Measurements from ENCODE around the gene FMO3.

The FMO3 gene

GRCh38 chr1:171090604-171091003, at the start of gene FMO3:
TSS of gene FMO3 (plus strand) at chr1:171090905. CDS start at chr1:171092659, 1,754 bp downstream.
- no peak for DNase-seq

- DNase-seq, result no peak
Measured at GRCh38 chr1:171048014-171048413, 42.7 kb upstream of the FMO3 start.

- DNase-seq, result no peak
Measured at GRCh38 chr1:171052977-171053376, 37.7 kb upstream of the FMO3 start.

GRCh38 chr1:171055966-171056643, 34.6 kb upstream of the FMO3 start:
- no peak for DNase-seq

- no peak for DNase-seq
Measured at GRCh38 chr1:171061425-171062143, 29.1 kb upstream of the FMO3 start.

- DNase-seq, result no peak
Measured at GRCh38 chr1:171062902-171063301, 27.8 kb upstream of the FMO3 start.

- DNase-seq, result no peak
Measured at GRCh38 chr1:171075041-171075440, 15.7 kb upstream of the FMO3 start.

- DNase-seq, result no peak
Measured at GRCh38 chr1:171081314-171081753, 9.4 kb upstream of the FMO3 start.

GRCh38 chr1:171081763-171082201, 8.9 kb upstream of the FMO3 start:
- no peak for DNase-seq

- no peak for DNase-seq
Measured at GRCh38 chr1:171082606-171083005, 8.1 kb upstream of the FMO3 start.

- DNase-seq, result no peak
Measured at GRCh38 chr1:171083222-171083621, 7.5 kb upstream of the FMO3 start.

GRCh38 chr1:171084091-171084490, 6.6 kb upstream of the FMO3 start:
- no peak for DNase-seq

- no peak for DNase-seq
Measured at GRCh38 chr1:171084870-171085269, 5.8 kb upstream of the FMO3 start.

GRCh38 chr1:171087896-171088295, 2.8 kb upstream of the FMO3 start:
- no peak for DNase-seq

GRCh38 chr1:171103862-171104261, 13.2 kb downstream of the FMO3 start:
- no peak for DNase-seq

- DNase-seq, result no peak
Measured at GRCh38 chr1:171107262-171107940, 16.7 kb downstream of the FMO3 start.

- DNase-seq, result no peak
Measured at GRCh38 chr1:171107969-171108368, 17.3 kb downstream of the FMO3 start.

GRCh38 chr1:171109966-171110365, 19.3 kb downstream of the FMO3 start:
- DNase-seq, result no peak

- no peak for DNase-seq
Measured at GRCh38 chr1:171110621-171111326, 20.1 kb downstream of the FMO3 start.

- no peak for DNase-seq
Measured at GRCh38 chr1:171112119-171112518, 21.4 kb downstream of the FMO3 start.

GRCh38 chr1:171113382-171113781, 22.7 kb downstream of the FMO3 start:
- no peak for DNase-seq

- DNase-seq, result no peak
Measured at GRCh38 chr1:171115280-171115897, 24.7 kb downstream of the FMO3 start.

GRCh38 chr1:171116676-171117075, 26.0 kb downstream of the FMO3 start:
- DNase-seq, result no peak

All from NCI-H2227 treated with DMSO at 0.1 percent for 48 hours (cell line).